ENCODE data around the gene SLC2A2.

SLC2A2 gene

GRCh38 chr3:171061749-171062148 is 35.2 kb upstream of the SLC2A2 start:
- Mint-ChIP-seq H3K27ac (no peak overlapping the region), H3K27me3 (ENCODE audit: low read depth) (no peaks in the 10 kb centered on the region), H3K4me1 (no peaks in the 10 kb centered on the region), H3K4me3 (no peak overlapping the region), H3K36me3 (ENCODE audit: low read depth) (peaks cover 20% of the 10 kb centered on the region), H3K9me3 (no peaks in the 10 kb centered on the region)
- no peak for TF ChIP-seq CTCF (IDR thresholded peaks at IDR 0.05; ENCODE audit: unreplicated experiment in 3 of 3)

- H3K4me1 Mint-ChIP-seq: no peaks in the 10 kb centered on the region
- TF ChIP-seq CTCF (IDR thresholded peaks at IDR 0.05; ENCODE audit: unreplicated experiment in 3 of 3): no peak
These were observed 33.5 kb upstream of the SLC2A2 start for GRCh38 chr3:171059978-171060377.

GRCh38 chr3:171058873-171059603 is 32.5 kb upstream of the SLC2A2 start:
- TF ChIP-seq CTCF (IDR thresholded peaks at IDR 0.05; ENCODE audit: unreplicated experiment in 3 of 3): no peak
- peaks cover under 1% of the 10 kb centered on the region for H3K36me3 Mint-ChIP-seq (ENCODE audit: low read depth)
- no peaks in the 10 kb centered on the region for H3K9me3 Mint-ChIP-seq
- H3K4me3 Mint-ChIP-seq: no peak overlapping the region
- H3K4me1 Mint-ChIP-seq: no peaks in the 10 kb centered on the region
- no peak overlapping the region for H3K27ac Mint-ChIP-seq
- H3K27me3 Mint-ChIP-seq (ENCODE audit: low read depth): no peaks in the 10 kb centered on the region

More at GRCh38 chr3:171059978-171060377, 33.5 kb upstream of the SLC2A2 start:
- peaks cover 7% of the 10 kb centered on the region for H3K36me3 Mint-ChIP-seq (ENCODE audit: low read depth)
- H3K9me3 Mint-ChIP-seq: no peaks in the 10 kb centered on the region
- H3K4me3 Mint-ChIP-seq: no peak overlapping the region
- no peaks in the 10 kb centered on the region for H3K27me3 Mint-ChIP-seq (ENCODE audit: low read depth)
- H3K27ac Mint-ChIP-seq: no peak overlapping the region

- no peak overlapping the region for H3K4me3 Mint-ChIP-seq
- H3K27me3 Mint-ChIP-seq (ENCODE audit: low read depth): no peaks in the 10 kb centered on the region
- H3K4me1 Mint-ChIP-seq: no peaks in the 10 kb centered on the region
- H3K9me3 Mint-ChIP-seq: no peaks in the 10 kb centered on the region
- no peak for TF ChIP-seq CTCF (IDR thresholded peaks at IDR 0.05; ENCODE audit: unreplicated experiment in 3 of 3)
- H3K36me3 Mint-ChIP-seq (ENCODE audit: low read depth): no peaks in the 10 kb centered on the region
- no peak overlapping the region for H3K27ac Mint-ChIP-seq
These were observed 31.5 kb upstream of the SLC2A2 start for GRCh38 chr3:171058058-171058457.

GRCh38 chr3:171057072-171057471 is 30.6 kb upstream of the SLC2A2 start:
- no peaks in the 10 kb centered on the region for H3K9me3 Mint-ChIP-seq
- no peak for TF ChIP-seq CTCF (IDR thresholded peaks at IDR 0.05; ENCODE audit: unreplicated experiment in 3 of 3)
- no peaks in the 10 kb centered on the region for H3K4me1 Mint-ChIP-seq
- H3K27ac Mint-ChIP-seq: no peak overlapping the region
- H3K27me3 Mint-ChIP-seq (ENCODE audit: low read depth): no peaks in the 10 kb centered on the region
- no peaks in the 10 kb centered on the region for H3K36me3 Mint-ChIP-seq (ENCODE audit: low read depth)
- no peak overlapping the region for H3K4me3 Mint-ChIP-seq

GRCh38 chr3:171056528-171056927 is 30.0 kb upstream of the SLC2A2 start:
- Mint-ChIP-seq H3K9me3 (no peaks in the 10 kb centered on the region), H3K27me3 (ENCODE audit: low read depth) (no peaks in the 10 kb centered on the region), H3K4me1 (no peaks in the 10 kb centered on the region), H3K4me3 (no peak overlapping the region), H3K27ac (no peak overlapping the region), H3K36me3 (ENCODE audit: low read depth) (no peaks in the 10 kb centered on the region)
- no peak for TF ChIP-seq CTCF (IDR thresholded peaks at IDR 0.05; ENCODE audit: unreplicated experiment in 3 of 3)

Measured in nephron (organoid).